ENCODE results near the gene SIPA1. TPM values are rescaled to one million over a fixed set of nuclear protein-coding genes. Genes with fewer than 3 reads are reported as not detected.

SIPA1 gene
- total RNA-seq, 1 donor = 34.5 TPM

GRCh38 chr11:65651339-65651588 is 13.4 kb downstream of the SIPA1 start:
- TF ChIP-seq CTCF (IDR thresholded peaks at IDR 0.05; ENCODE audit: insufficient read depth, low read depth, low read length) = no peak
- H3K4me3 ChIP-seq (ENCODE audit: low read depth, low read length) = no peak overlapping the region
- no peak for DNase-seq (ENCODE audit: low read depth)

- TF ChIP-seq CTCF (IDR thresholded peaks at IDR 0.05; ENCODE audit: insufficient read depth, low read depth, low read length) = no peak
- H3K4me3 ChIP-seq (ENCODE audit: low read depth, low read length) = peak overlapping the region; percentile 65
- DNase-seq (ENCODE audit: low read depth) = peak; percentile 51
Observed at GRCh38 chr11:65651589-65652510, 13.9 kb downstream of the SIPA1 start.

- peak overlapping the region; percentile 65 for H3K4me3 ChIP-seq (ENCODE audit: low read depth, low read length)
- no peak for TF ChIP-seq CTCF (IDR thresholded peaks at IDR 0.05; ENCODE audit: insufficient read depth, low read depth, low read length)
- peak; percentile 97 for DNase-seq (ENCODE audit: low read depth)
Observed at GRCh38 chr11:65652511-65653228, 14.8 kb downstream of the SIPA1 start.

GRCh38 chr11:65653229-65654225 is 15.6 kb downstream of the SIPA1 start:
- H3K4me3 ChIP-seq (ENCODE audit: low read depth, low read length) = peak overlapping the region; percentile 65
- TF ChIP-seq CTCF (IDR thresholded peaks at IDR 0.05; ENCODE audit: insufficient read depth, low read depth, low read length) = no peak
- peak; percentile 17 for DNase-seq (ENCODE audit: low read depth)

- no peak for TF ChIP-seq CTCF (IDR thresholded peaks at IDR 0.05; ENCODE audit: insufficient read depth, low read depth, low read length)
- DNase-seq (ENCODE audit: low read depth) = no peak
- no peak overlapping the region for H3K4me3 ChIP-seq (ENCODE audit: low read depth, low read length)
Observed at GRCh38 chr11:65654375-65655349, 16.8 kb downstream of the SIPA1 start.

All from fibroblast of villous mesenchyme (primary cell).